ENCODE measurements around the gene RSBN1. TPM values are rescaled to one million over a fixed set of nuclear protein-coding genes. Genes with fewer than 3 reads are reported as not detected.

RSBN1 gene
- total and polyA plus RNA-seq, 2 experiments from 2014 or later, result 15.4 to 17.4 TPM

DNA sequence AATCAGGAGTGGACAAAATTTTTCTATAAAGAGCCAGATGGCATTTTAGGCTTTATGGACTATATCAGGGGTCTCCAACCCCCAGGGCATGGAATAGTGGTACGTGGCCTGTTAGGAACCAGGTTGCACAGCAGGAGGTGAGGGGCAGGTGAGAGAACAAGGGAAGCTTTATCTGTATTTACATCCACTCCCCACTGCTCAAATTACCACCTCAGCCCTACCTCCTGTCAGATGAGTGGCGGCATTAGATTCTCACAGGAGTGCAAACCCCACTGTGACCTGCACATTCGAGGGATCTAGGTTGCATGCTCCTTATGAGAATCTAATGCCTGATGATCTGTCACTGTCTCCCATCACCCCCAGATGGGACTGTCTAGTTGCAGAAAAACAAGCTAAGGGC is 66.9 kb downstream of the RSBN1 start (continued):
- TF ChIP-seq POLR2AphosphoS5 (IDR thresholded peaks at IDR 0.05; ENCODE audit: low read depth), result no peak
- TF ChIP-seq JUNB (IDR thresholded peaks at IDR 0.05; ENCODE audit: unreplicated experiment), result no peak
- TF ChIP-seq EZH2phosphoT487 (IDR thresholded peaks at IDR 0.05; ENCODE audit: unreplicated experiment), result no peak
- TF ChIP-seq EZH2 (IDR thresholded peaks at IDR 0.05; ENCODE audit: low read depth, unreplicated experiment), result no peak
- TF ChIP-seq, protein P1, sequence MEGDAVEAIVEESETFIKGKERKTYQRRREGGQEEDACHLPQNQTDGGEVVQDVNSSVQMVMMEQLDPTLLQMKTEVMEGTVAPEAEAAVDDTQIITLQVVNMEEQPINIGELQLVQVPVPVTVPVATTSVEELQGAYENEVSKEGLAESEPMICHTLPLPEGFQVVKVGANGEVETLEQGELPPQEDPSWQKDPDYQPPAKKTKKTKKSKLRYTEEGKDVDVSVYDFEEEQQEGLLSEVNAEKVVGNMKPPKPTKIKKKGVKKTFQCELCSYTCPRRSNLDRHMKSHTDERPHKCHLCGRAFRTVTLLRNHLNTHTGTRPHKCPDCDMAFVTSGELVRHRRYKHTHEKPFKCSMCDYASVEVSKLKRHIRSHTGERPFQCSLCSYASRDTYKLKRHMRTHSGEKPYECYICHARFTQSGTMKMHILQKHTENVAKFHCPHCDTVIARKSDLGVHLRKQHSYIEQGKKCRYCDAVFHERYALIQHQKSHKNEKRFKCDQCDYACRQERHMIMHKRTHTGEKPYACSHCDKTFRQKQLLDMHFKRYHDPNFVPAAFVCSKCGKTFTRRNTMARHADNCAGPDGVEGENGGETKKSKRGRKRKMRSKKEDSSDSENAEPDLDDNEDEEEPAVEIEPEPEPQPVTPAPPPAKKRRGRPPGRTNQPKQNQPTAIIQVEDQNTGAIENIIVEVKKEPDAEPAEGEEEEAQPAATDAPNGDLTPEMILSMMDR (conservative IDR thresholded peaks at IDR 0.05; ENCODE audit: low read depth in 2 of 2), result no peak
- TF ChIP-seq ZNF114 (CRISPR knock-in tag; IDR thresholded peaks at IDR 0.05), result no peak
- no peak for TF ChIP-seq CREB1 (CRISPR knock-in tag; IDR thresholded peaks at IDR 0.05; ENCODE audit: low read depth)
- TF ChIP-seq STAT1 (IDR thresholded peaks at IDR 0.05; ENCODE audit: unreplicated experiment), result no peak
- TF ChIP-seq, protein P2, sequence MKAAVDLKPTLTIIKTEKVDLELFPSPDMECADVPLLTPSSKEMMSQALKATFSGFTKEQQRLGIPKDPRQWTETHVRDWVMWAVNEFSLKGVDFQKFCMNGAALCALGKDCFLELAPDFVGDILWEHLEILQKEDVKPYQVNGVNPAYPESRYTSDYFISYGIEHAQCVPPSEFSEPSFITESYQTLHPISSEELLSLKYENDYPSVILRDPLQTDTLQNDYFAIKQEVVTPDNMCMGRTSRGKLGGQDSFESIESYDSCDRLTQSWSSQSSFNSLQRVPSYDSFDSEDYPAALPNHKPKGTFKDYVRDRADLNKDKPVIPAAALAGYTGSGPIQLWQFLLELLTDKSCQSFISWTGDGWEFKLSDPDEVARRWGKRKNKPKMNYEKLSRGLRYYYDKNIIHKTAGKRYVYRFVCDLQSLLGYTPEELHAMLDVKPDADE (IDR thresholded peaks at IDR 0.05), result no peak

DNA sequence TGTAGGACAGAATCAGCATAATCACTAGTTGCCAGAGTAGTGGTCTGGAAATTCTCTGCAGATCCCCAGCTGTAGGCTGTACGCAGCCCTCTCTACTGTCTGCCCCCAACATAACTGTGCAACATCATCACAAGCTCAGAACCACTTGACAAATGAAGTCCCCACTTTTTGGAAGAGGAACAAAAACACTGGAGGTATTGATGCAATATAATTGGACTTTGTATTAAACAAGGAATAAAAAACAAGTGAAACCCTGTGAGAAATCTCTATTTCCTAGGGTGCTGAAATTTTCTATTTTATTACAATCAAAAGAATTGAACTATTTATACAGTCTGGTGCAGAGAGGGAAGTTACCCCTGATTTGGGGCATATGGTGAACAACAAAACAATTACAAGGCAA is 68.2 kb downstream of the RSBN1 start:
- no peak overlapping the region for H3K27ac Mint-ChIP-seq
- H3K9me3 Mint-ChIP-seq, result peaks cover 7% of the 10 kb centered on the region; the same call in 1 of the 3 replicates
- no peak overlapping the region for H2AFZ ChIP-seq
- H3K79me2 ChIP-seq (replicated peaks; ENCODE audit: insufficient read depth), result no peaks in the 10 kb centered on the region
- no peaks in the 10 kb centered on the region for H3K27me3 ChIP-seq (ENCODE audit: insufficient read depth)
- no peaks in the 10 kb centered on the region for H3F3A ChIP-seq (replicated peaks; ENCODE audit: low read depth)
- no peaks in the 10 kb centered on the region for H3K9me2 ChIP-seq (ENCODE audit: insufficient read depth)
- no peak overlapping the region for H3K4me2 ChIP-seq
- H3K4me3 Mint-ChIP-seq, result no peak overlapping the region
- peaks cover 29% of the 10 kb centered on the region for H3K36me3 Mint-ChIP-seq (ENCODE audit: low read depth)
- no peak overlapping the region for H3K4me3 ChIP-seq
- DNase-seq (ENCODE audit: low spot score), result no peak
- no peak for ATAC-seq
- H4K20me1 ChIP-seq (replicated peaks; ENCODE audit: insufficient read depth), result peaks cover 3% of the 10 kb centered on the region; the same call in 1 of the 2 replicates
- no peak overlapping the region for H3K27ac ChIP-seq (ENCODE audit: low read depth)
- peaks cover 1% of the 10 kb centered on the region; the same call in 1 of the 2 replicates for H3K36me3 ChIP-seq (ENCODE audit: insufficient read depth)
- H3K27me3 Mint-ChIP-seq (ENCODE audit: insufficient read depth, low read depth, poor library complexity), result no peaks in the 10 kb centered on the region
- no peaks in the 10 kb centered on the region for H3K4me1 Mint-ChIP-seq
- H3K4me1 ChIP-seq (ENCODE audit: insufficient read depth), result no peaks in the 10 kb centered on the region
- TF ChIP-seq, protein P3, sequence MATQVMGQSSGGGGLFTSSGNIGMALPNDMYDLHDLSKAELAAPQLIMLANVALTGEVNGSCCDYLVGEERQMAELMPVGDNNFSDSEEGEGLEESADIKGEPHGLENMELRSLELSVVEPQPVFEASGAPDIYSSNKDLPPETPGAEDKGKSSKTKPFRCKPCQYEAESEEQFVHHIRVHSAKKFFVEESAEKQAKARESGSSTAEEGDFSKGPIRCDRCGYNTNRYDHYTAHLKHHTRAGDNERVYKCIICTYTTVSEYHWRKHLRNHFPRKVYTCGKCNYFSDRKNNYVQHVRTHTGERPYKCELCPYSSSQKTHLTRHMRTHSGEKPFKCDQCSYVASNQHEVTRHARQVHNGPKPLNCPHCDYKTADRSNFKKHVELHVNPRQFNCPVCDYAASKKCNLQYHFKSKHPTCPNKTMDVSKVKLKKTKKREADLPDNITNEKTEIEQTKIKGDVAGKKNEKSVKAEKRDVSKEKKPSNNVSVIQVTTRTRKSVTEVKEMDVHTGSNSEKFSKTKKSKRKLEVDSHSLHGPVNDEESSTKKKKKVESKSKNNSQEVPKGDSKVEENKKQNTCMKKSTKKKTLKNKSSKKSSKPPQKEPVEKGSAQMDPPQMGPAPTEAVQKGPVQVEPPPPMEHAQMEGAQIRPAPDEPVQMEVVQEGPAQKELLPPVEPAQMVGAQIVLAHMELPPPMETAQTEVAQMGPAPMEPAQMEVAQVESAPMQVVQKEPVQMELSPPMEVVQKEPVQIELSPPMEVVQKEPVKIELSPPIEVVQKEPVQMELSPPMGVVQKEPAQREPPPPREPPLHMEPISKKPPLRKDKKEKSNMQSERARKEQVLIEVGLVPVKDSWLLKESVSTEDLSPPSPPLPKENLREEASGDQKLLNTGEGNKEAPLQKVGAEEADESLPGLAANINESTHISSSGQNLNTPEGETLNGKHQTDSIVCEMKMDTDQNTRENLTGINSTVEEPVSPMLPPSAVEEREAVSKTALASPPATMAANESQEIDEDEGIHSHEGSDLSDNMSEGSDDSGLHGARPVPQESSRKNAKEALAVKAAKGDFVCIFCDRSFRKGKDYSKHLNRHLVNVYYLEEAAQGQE (IDR thresholded peaks at IDR 0.05; ENCODE audit: unreplicated experiment), result no peak
- no peak for TF ChIP-seq POLR2AphosphoS5 (IDR thresholded peaks at IDR 0.05; ENCODE audit: low read depth)
- TF ChIP-seq ZNF114 (CRISPR knock-in tag; IDR thresholded peaks at IDR 0.05), result no peak
- no peak for TF ChIP-seq JUNB (IDR thresholded peaks at IDR 0.05; ENCODE audit: unreplicated experiment)
- TF ChIP-seq EZH2phosphoT487 (IDR thresholded peaks at IDR 0.05; ENCODE audit: unreplicated experiment), result no peak
- TF ChIP-seq, protein P4, sequence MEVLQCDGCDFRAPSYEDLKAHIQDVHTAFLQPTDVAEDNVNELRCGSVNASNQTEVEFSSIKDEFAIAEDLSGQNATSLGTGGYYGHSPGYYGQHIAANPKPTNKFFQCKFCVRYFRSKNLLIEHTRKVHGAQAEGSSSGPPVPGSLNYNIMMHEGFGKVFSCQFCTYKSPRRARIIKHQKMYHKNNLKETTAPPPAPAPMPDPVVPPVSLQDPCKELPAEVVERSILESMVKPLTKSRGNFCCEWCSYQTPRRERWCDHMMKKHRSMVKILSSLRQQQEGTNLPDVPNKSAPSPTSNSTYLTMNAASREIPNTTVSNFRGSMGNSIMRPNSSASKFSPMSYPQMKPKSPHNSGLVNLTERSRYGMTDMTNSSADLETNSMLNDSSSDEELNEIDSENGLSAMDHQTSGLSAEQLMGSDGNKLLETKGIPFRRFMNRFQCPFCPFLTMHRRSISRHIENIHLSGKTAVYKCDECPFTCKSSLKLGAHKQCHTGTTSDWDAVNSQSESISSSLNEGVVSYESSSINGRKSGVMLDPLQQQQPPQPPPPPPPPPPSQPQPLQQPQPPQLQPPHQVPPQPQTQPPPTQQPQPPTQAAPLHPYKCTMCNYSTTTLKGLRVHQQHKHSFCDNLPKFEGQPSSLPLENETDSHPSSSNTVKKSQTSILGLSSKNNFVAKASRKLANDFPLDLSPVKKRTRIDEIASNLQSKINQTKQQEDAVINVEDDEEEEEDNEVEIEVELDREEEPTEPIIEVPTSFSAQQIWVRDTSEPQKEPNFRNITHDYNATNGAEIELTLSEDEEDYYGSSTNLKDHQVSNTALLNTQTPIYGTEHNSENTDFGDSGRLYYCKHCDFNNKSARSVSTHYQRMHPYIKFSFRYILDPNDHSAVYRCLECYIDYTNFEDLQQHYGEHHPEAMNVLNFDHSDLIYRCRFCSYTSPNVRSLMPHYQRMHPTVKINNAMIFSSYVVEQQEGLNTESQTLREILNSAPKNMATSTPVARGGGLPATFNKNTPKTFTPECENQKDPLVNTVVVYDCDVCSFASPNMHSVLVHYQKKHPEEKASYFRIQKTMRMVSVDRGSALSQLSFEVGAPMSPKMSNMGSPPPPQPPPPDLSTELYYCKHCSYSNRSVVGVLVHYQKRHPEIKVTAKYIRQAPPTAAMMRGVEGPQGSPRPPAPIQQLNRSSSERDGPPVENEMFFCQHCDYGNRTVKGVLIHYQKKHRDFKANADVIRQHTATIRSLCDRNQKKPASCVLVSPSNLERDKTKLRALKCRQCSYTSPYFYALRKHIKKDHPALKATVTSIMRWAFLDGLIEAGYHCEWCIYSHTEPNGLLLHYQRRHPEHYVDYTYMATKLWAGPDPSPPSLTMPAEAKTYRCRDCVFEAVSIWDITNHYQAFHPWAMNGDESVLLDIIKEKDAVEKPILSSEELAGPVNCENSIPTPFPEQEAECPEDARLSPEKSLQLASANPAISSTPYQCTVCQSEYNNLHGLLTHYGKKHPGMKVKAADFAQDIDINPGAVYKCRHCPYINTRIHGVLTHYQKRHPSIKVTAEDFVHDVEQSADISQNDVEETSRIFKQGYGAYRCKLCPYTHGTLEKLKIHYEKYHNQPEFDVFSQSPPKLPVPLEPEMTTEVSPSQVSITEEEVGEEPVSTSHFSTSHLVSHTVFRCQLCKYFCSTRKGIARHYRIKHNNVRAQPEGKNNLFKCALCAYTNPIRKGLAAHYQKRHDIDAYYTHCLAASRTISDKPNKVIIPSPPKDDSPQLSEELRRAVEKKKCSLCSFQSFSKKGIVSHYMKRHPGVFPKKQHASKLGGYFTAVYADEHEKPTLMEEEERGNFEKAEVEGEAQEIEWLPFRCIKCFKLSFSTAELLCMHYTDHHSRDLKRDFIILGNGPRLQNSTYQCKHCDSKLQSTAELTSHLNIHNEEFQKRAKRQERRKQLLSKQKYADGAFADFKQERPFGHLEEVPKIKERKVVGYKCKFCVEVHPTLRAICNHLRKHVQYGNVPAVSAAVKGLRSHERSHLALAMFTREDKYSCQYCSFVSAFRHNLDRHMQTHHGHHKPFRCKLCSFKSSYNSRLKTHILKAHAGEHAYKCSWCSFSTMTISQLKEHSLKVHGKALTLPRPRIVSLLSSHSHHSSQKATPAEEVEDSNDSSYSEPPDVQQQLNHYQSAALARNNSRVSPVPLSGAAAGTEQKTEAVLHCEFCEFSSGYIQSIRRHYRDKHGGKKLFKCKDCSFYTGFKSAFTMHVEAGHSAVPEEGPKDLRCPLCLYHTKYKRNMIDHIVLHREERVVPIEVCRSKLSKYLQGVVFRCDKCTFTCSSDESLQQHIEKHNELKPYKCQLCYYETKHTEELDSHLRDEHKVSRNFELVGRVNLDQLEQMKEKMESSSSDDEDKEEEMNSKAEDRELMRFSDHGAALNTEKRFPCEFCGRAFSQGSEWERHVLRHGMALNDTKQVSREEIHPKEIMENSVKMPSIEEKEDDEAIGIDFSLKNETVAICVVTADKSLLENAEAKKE (CRISPR knock-in tag; IDR thresholded peaks at IDR 0.05), result no peak
